Effector memory CD8-positive, alpha-beta T cell (primary cell): Measurements from ENCODE around the gene ANKS1B.

Experiments
- ATAC-seq: fragments of 150-1000 bp; cut with Tn5 transposase; replicated peaks from 2 replicates; pipeline ENCODE4 v1.10.0; 2021; ENCODE audit warnings: mild to moderate bottlenecking, moderate library complexity
- DNase-seq, 3 experiments: peaks; one replicate each; pipeline ENCODE4 v3.0.0; 2021
- H3K27ac Mint-ChIP-seq, 2 donors: one replicate each; pipeline ENCODE4 v1.8.0; 2022; ENCODE audit warnings: mild to moderate bottlenecking in 2 of 2, mixed read lengths in 2 of 2, moderate library complexity in 2 of 2
- H3K27me3 Mint-ChIP-seq, 2 donors: one replicate each; pipeline ENCODE4 v1.8.0; 2022; ENCODE audit warnings: mixed read lengths in 2 of 2
- H3K36me3 Mint-ChIP-seq: one replicate; pipeline ENCODE4 v1.8.0; 2022; ENCODE audit warnings: mild to moderate bottlenecking, moderate library complexity, mixed read lengths; ENCODE audit not compliant: insufficient read depth
- H3K4me1 Mint-ChIP-seq, 2 donors: one replicate each; pipeline ENCODE4 v1.8.0; 2022; ENCODE audit warnings: low read depth in 2 of 2, mixed read lengths in 2 of 2
- H3K4me3 Mint-ChIP-seq, 2 donors: one replicate each; pipeline ENCODE4 v1.8.0; 2022; ENCODE audit warnings: mild to moderate bottlenecking in 2 of 2, mixed read lengths in 2 of 2, moderate library complexity in 2 of 2
- H3K9me3 Mint-ChIP-seq, 2 donors: one replicate each; pipeline ENCODE4 v1.8.0; 2022; ENCODE audit warnings: mixed read lengths in 2 of 2

ANKS1B gene

GRCh38 chr12:99224237-99224636 lies 760.5 kb downstream of the ANKS1B start:
- ATAC-seq (no peak), DNase-seq (no peak)
- Mint-ChIP-seq H3K36me3 (no peaks in the 10 kb centered on the region), H3K27ac (no peak overlapping the region), H3K4me1 (no peaks in the 10 kb centered on the region), H3K9me3 (peaks cover 0 to 2% of the 10 kb centered on the region in 2 donors), H3K4me3 (no peak overlapping the region), H3K27me3 (no peaks in the 10 kb centered on the region)

DNA sequence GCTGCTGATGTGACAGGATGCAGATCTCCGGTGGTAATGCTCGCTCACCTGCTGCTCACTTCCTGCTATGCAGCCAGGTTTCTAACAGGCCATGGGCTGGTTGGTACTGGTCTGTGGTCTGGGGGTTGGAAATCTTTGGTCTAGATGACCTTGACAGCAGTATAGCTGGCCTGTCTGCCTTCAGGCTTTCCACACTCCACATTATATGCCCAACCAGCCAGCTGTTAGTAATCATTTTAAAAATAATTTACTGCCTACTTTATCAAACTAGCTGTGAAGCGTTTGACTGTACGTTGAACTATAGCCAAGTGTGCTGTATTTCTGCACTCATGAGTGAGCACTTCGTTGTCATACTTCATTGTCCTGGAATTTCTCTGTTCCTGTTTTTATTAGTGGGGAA lies 761.2 kb downstream of the ANKS1B start:
- Mint-ChIP-seq H3K4me1 (no peaks in the 10 kb centered on the region), H3K4me3 (no peak overlapping the region), H3K27me3 (no peaks in the 10 kb centered on the region), H3K27ac (no peak overlapping the region), H3K36me3 (no peaks in the 10 kb centered on the region), H3K9me3 (peaks cover 0 to 2% of the 10 kb centered on the region in 2 donors)
- DNase-seq (no peak), ATAC-seq (no peak)

GRCh38 chr12:99213047-99213446 lies 771.7 kb downstream of the ANKS1B start:
- H3K4me1 Mint-ChIP-seq, result no peaks in the 10 kb centered on the region

GRCh38 chr12:99212275-99212674 lies 772.5 kb downstream of the ANKS1B start:
- no peak overlapping the region for H3K4me3 Mint-ChIP-seq

More at GRCh38 chr12:99213047-99213446, 771.7 kb downstream of the ANKS1B start:
- no peak for DNase-seq
- no peak overlapping the region for H3K4me3 Mint-ChIP-seq
- H3K36me3 Mint-ChIP-seq, result no peaks in the 10 kb centered on the region
- H3K27me3 Mint-ChIP-seq, result no peaks in the 10 kb centered on the region
- H3K27ac Mint-ChIP-seq, result no peak overlapping the region
- H3K9me3 Mint-ChIP-seq, result peaks cover 13 to 15% of the 10 kb centered on the region in 2 donors
- ATAC-seq, result no peak

DNA sequence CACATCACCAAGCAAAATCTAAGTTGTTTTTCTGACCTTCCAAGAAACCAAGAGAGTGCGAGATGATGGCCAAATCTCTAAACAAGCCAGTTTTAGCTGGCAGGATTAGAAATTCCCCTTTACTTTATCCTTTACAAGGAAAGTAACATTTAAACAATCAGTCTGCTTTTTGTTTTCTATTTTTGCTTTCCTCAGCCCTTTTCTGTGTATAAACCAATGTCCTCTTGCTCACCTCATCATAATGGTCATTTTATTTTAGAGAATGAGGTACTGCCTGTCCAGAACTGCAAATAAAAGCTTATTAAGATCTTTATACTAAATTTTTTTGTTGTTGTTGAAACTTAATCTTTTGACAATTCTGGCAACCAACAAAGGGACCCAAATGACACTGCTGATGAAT lies 779.6 kb downstream of the ANKS1B start:
- Mint-ChIP-seq H3K4me1 (no peaks in the 10 kb centered on the region), H3K4me3 (no peak overlapping the region), H3K27me3 (no peaks in the 10 kb centered on the region), H3K27ac (no peak overlapping the region), H3K9me3 (peaks cover 3 to 7% of the 10 kb centered on the region in 2 donors), H3K36me3 (no peaks in the 10 kb centered on the region)
- DNase-seq, result no peak
- ATAC-seq, result no peak

More at GRCh38 chr12:99212275-99212674, 772.5 kb downstream of the ANKS1B start:
- peaks cover 13 to 15% of the 10 kb centered on the region in 2 donors for H3K9me3 Mint-ChIP-seq
- H3K4me1 Mint-ChIP-seq, result no peaks in the 10 kb centered on the region
- no peak for ATAC-seq
- no peaks in the 10 kb centered on the region for H3K36me3 Mint-ChIP-seq
- DNase-seq, result no peak
- H3K27ac Mint-ChIP-seq, result no peak overlapping the region
- H3K27me3 Mint-ChIP-seq, result no peaks in the 10 kb centered on the region

GRCh38 chr12:99201906-99202645 lies 782.7 kb downstream of the ANKS1B start:
- Mint-ChIP-seq H3K36me3 (no peaks in the 10 kb centered on the region), H3K27me3 (no peaks in the 10 kb centered on the region), H3K9me3 (peaks cover 0 to 4% of the 10 kb centered on the region in 2 donors), H3K4me3 (no peak overlapping the region), H3K4me1 (no peaks in the 10 kb centered on the region), H3K27ac (no peak overlapping the region)
- ATAC-seq, result no peak
- DNase-seq, result no peak

GRCh38 chr12:99200711-99201384 lies 783.9 kb downstream of the ANKS1B start:
- H3K27me3 Mint-ChIP-seq, result no peaks in the 10 kb centered on the region
- no peak for DNase-seq
- no peak overlapping the region for H3K4me3 Mint-ChIP-seq
- no peaks in the 10 kb centered on the region for H3K36me3 Mint-ChIP-seq
- H3K4me1 Mint-ChIP-seq, result no peaks in the 10 kb centered on the region
- ATAC-seq, result no peak
- H3K9me3 Mint-ChIP-seq, result peaks cover 0 to 6% of the 10 kb centered on the region in 2 donors
- no peak overlapping the region for H3K27ac Mint-ChIP-seq

DNA sequence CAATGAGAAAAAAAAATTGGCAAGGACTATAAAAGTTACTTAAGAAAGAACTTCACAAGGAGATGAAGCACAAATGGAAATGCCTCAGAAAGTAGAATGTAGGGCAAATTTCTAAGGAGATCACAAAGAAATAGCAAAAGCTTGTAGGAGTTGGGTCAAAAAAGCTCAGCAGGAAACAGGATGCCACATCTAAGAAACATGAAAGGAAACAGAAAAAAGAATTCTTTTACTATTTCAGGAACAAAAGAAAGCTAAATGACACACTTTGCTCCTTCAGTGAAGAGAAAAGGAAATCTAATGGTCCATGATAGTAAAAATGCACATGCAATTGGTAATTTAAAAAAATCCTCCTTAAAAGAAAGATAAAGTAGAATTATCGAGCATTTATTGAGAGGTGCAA lies 789.3 kb downstream of the ANKS1B start:
- peaks cover 0 to 4% of the 10 kb centered on the region in 2 donors for H3K9me3 Mint-ChIP-seq
- ATAC-seq, result no peak
- no peak overlapping the region for H3K4me3 Mint-ChIP-seq
- H3K4me1 Mint-ChIP-seq, result no peaks in the 10 kb centered on the region
- no peak overlapping the region for H3K27ac Mint-ChIP-seq
- H3K36me3 Mint-ChIP-seq, result no peaks in the 10 kb centered on the region
- no peaks in the 10 kb centered on the region for H3K27me3 Mint-ChIP-seq
- DNase-seq, result no peak

DNA sequence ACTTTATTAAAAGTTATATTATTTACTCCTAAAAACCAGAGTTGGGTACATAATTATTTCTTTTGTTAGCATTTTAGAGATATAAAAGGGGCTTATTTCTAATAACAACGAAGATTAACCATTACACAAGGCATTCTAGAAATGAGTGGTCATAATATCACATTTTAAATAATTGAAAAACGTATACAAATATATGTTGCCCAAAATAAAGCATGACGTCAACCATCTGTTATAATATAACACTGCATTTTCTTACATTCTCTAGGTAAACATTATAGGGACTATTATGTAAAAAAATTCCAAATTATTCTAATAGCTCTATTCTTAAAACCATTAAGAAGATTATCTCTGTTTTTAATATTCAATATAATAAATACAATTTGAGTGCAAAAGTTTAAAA lies 792.2 kb downstream of the ANKS1B start:
- no peak overlapping the region for H3K4me3 Mint-ChIP-seq
- DNase-seq, result no peak
- H3K36me3 Mint-ChIP-seq, result no peaks in the 10 kb centered on the region
- H3K9me3 Mint-ChIP-seq, result peaks cover 9 to 11% of the 10 kb centered on the region in 2 donors
- H3K4me1 Mint-ChIP-seq, result no peaks in the 10 kb centered on the region
- no peak overlapping the region for H3K27ac Mint-ChIP-seq
- no peak for ATAC-seq
- H3K27me3 Mint-ChIP-seq, result no peaks in the 10 kb centered on the region

DNA sequence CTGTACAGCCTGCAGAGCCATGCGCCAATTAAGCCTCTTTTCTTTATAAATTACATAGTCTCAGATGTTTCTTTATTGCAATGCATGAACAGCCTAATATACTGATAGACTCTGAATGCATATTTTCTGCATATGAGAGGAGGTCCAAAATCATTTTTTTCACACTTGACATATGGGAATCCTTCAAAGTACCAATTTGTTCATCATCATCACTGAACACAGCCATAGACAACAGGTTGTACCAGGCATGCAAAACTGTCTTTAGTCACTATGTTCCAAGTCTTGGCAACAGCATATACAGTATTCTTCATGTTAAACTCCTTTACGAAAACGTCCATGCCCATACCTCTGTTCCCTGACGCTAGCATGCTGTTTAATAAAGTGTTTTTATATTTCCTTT lies 807.9 kb downstream of the ANKS1B start:
- Mint-ChIP-seq H3K4me1 (no peaks in the 10 kb centered on the region), H3K27ac (no peak overlapping the region), H3K27me3 (no peaks in the 10 kb centered on the region), H3K36me3 (no peaks in the 10 kb centered on the region), H3K4me3 (no peak overlapping the region), H3K9me3 (peaks cover 0 to 2% of the 10 kb centered on the region in 2 donors)
- DNase-seq (no peak), ATAC-seq (no peak)

DNA sequence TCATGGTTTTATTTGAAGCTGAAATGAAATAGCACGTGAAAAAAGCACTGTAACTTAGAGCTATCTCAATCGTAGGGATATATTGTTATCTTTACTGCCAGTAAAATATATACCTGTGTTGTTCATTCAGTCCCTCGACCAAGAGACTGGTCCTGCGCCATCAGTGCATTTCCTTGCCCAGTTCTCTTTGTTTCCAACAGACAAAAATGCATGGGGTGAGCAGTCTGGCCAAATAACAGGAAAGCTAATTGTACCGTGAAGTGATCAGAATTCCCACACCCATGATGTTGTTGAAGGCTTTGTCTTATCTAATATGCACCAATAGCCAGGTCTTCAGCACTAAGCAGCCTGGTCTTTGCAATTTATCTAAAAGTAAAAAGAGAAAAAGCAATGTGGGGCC lies 814.3 kb downstream of the ANKS1B start:
- Mint-ChIP-seq H3K4me3 (no peak overlapping the region), H3K27ac (no peak overlapping the region), H3K9me3 (no peaks in the 10 kb centered on the region), H3K27me3 (no peaks in the 10 kb centered on the region), H3K4me1 (no peaks in the 10 kb centered on the region), H3K36me3 (no peaks in the 10 kb centered on the region)
- DNase-seq, result no peak
- no peak for ATAC-seq

GRCh38 chr12:99170037-99170436 lies 814.7 kb downstream of the ANKS1B start:
- Mint-ChIP-seq H3K36me3 (no peaks in the 10 kb centered on the region), H3K9me3 (peaks cover 0 to 2% of the 10 kb centered on the region in 2 donors), H3K27me3 (no peaks in the 10 kb centered on the region), H3K27ac (no peak overlapping the region), H3K4me1 (no peaks in the 10 kb centered on the region), H3K4me3 (no peak overlapping the region)
- ATAC-seq (no peak), DNase-seq (no peak)

DNA sequence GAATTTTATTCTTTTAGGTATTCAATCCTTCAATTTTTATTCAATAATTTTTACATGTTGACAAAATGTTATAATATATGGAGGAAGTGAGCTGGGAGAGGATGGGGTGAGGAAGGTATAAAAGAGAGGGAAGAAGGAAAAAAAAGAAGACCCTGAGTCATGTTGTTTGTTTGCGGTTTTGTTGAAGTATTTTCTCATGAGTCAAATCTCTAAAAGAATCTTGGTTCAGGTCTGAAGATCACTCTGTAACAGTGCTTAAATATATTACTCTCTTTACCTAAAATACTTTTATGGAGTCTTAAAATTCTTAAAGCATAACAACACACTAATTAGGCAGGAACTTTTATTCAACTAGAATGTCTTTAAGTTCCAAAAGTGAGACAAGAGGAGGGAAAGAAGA lies 826.8 kb downstream of the ANKS1B start:
- Mint-ChIP-seq H3K27me3 (no peaks in the 10 kb centered on the region), H3K4me3 (no peak overlapping the region), H3K36me3 (no peaks in the 10 kb centered on the region), H3K4me1 (no peaks in the 10 kb centered on the region), H3K9me3 (peaks cover 0 to 7% of the 10 kb centered on the region in 2 donors), H3K27ac (no peak overlapping the region)
- no peak for ATAC-seq
- DNase-seq, result no peak

DNA sequence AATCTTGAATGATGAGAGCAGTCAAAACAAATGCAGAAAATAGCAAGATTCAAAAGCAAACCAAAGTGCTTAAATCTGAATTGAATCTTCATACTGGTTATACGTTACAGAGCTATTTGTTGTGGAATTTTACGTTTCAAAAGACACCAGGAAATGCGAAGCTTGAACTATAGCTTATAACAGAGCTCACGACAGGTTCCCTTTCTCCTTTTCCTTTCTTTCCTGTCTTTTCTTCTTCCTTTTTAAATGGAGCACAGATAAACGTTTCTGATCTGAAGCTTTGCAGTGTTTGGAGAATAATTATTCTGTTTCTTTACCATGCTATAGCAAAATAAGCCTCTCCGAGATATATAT lies 829.8 kb downstream of the ANKS1B start:
- no peaks in the 10 kb centered on the region for H3K36me3 Mint-ChIP-seq
- no peak for ATAC-seq
- no peak overlapping the region for H3K27ac Mint-ChIP-seq
- no peak overlapping the region for H3K4me3 Mint-ChIP-seq
- H3K4me1 Mint-ChIP-seq, result no peaks in the 10 kb centered on the region
- H3K27me3 Mint-ChIP-seq, result no peaks in the 10 kb centered on the region
- DNase-seq, result no peak
- peaks cover 2 to 7% of the 10 kb centered on the region in 2 donors for H3K9me3 Mint-ChIP-seq
